K562 (cell line): ENCODE measurements around the gene MRGPRD. TPM values are rescaled to one million over a fixed set of nuclear protein-coding genes. Genes with fewer than 3 reads are reported as not detected.

Experiments
- ATAC-seq: fragments of 200-7000 bp; cut with Tn5 transposase; 3 replicates; pipeline ENCODE4 v1.9.1; 2020; ENCODE audit warnings: moderate library complexity
- BruUV-seq: library from RNA; stranded (reverse); fragments of 400-500 nt; replicated peaks from 2 replicates; lab custom pipeline; 2021; lab: Mats Ljungman, UMichigan
- CTCF ChIA-PET: fragments of 300-600 bp; formaldehyde crosslinking; extraction: SDS; loops from one replicate; lab custom pipeline; 2021; ENCODE audit warnings: low intra/inter-chr PET ratio; lab: Yijun Ruan, JAX
- POLR2A ChIA-PET: fragments of 300-600, 350-650 bp; sonication (Branson Sonifier 250); formaldehyde crosslinking; extraction: SDS; loops from one replicate; lab custom pipeline; 2021; ENCODE audit warnings: antibody characterized with exemption, inconsistent platforms; lab: Yijun Ruan, JAX
- DNase-seq, 4 experiments: peaks; one replicate each; pipeline versions ENCODE4 v3.0.0 to v3.0.0-alpha.2; 2011 to 2018; ENCODE audit warnings: low spot score in 3 of 4, mixed read lengths in 3 of 4; ENCODE audit errors: extremely low read depth in 1 of 4
- FAIRE-seq: peaks from 2 replicates; lab custom pipeline; 2011; peaks lifted over from hg19 to GRCh38; lab: Jason Lieb, UNC
- H2AFZ ChIP-seq: 2 replicates; pipeline ENCODE4 v1.6.0; 2011; ENCODE audit warnings: low read depth, low read length, control low read depth, inconsistent platforms
- H3K27ac ChIP-seq: fragments of 200-600 bp; 3 replicates; pipeline ENCODE4 v1.8.0; 2011; ENCODE audit warnings: low read depth, mild to moderate bottlenecking, control low read depth, inconsistent platforms, low read length, moderate library complexity, mixed read lengths; ENCODE audit errors: extremely low read depth
- H3K27me3 ChIP-seq, 2 experiments: fragments of 300-600 bp in 1 of 2; 2 replicates in 1 of 2; 3 replicates in 1 of 2; pipeline versions ENCODE4 v1.6.0 to v1.8.0; 2011; ENCODE audit warnings: inconsistent platforms in 2 of 2, low read length in 2 of 2, mild to moderate bottlenecking in 1 of 2, mixed read lengths in 1 of 2, moderate library complexity in 1 of 2; ENCODE audit not compliant: control insufficient read depth in 2 of 2, insufficient read depth in 2 of 2
- H3K36me3 ChIP-seq: fragments of 300-600 bp; 3 replicates; pipeline ENCODE4 v1.8.0; 2011; ENCODE audit warnings: mild to moderate bottlenecking, low read length, inconsistent platforms; ENCODE audit not compliant: control insufficient read depth, insufficient read depth
- H3K4me1 ChIP-seq, 2 experiments: fragments of 200-600 bp in 1 of 2; replicated peaks in 1 of 2; 2 replicates in 1 of 2; 3 replicates in 1 of 2; pipeline versions ENCODE4 v1.5.1 to v1.8.0; 2011; ENCODE audit warnings: inconsistent platforms in 2 of 2, low read length in 2 of 2, mild to moderate bottlenecking in 1 of 2, mixed read lengths in 1 of 2, moderate library complexity in 1 of 2; ENCODE audit not compliant: control insufficient read depth in 2 of 2, insufficient read depth in 2 of 2
- H3K4me2 ChIP-seq: 2 replicates; pipeline ENCODE4 v1.6.1; 2011; ENCODE audit warnings: low read length, control low read depth, inconsistent platforms, mixed read lengths; ENCODE audit not compliant: insufficient read depth
- H3K4me3 ChIP-seq: fragments of 200-600 bp; sonication (generic), shearing (Covaris generic); 2 replicates; pipeline ENCODE4 v1.5.1; 2016; ENCODE audit warnings: control low read depth, inconsistent platforms
- H3K79me2 ChIP-seq: fragments of 200-600 bp; 3 replicates; pipeline ENCODE4 v1.8.0; 2011; ENCODE audit warnings: low read length, inconsistent platforms; ENCODE audit not compliant: control insufficient read depth, insufficient read depth
- H3K9ac ChIP-seq, 2 experiments: 2 replicates each; pipeline versions ENCODE4 v1.6.0 to v1.6.1; 2011; ENCODE audit warnings: low read depth in 2 of 2, low read length in 2 of 2, control low read depth in 1 of 2, inconsistent platforms in 1 of 2, mild to moderate bottlenecking in 1 of 2, mixed read lengths in 1 of 2; ENCODE audit not compliant: insufficient read depth in 1 of 2
- H3K9me1 ChIP-seq: one replicate; pipeline ENCODE4 v1.6.0; 2011; ENCODE audit warnings: inconsistent platforms, mild to moderate bottlenecking, low read length, moderate library complexity; ENCODE audit not compliant: control insufficient read depth, insufficient read depth
- H3K9me3 ChIP-seq: replicated peaks from 2 replicates; pipeline ENCODE4 v1.5.1; 2011; ENCODE audit warnings: low read depth, low read length, inconsistent platforms; ENCODE audit not compliant: control insufficient read depth, insufficient read depth
- H4K20me1 ChIP-seq: replicated peaks from 2 replicates; pipeline ENCODE4 v1.6.1; 2011; ENCODE audit warnings: low read length, inconsistent platforms, mixed read lengths; ENCODE audit not compliant: control insufficient read depth, insufficient read depth
- CEBPG ChIP-seq, 3 experiments: fragments of 200-800 bp in 1 of 3; sonication (Bioruptor generic) in 1 of 3; sonication (generic) in 1 of 3; formaldehyde crosslinking in 1 of 3; IDR thresholded peaks in 2 of 3; conservative IDR thresholded peaks in 1 of 3; 2 replicates each; pipeline versions ENCODE4 v1.6.1 to v1.8.0; 2016 to 2022; ENCODE audit warnings: missing compliant biosample characterization in 2 of 3, missing genetic modification characterization in 2 of 3, mild to moderate bottlenecking in 1 of 3, missing genetic modification reagents in 1 of 3
- CHD1 ChIP-seq: fragments of 200-600 bp; sonication (generic); IDR thresholded peaks from one replicate; pipeline ENCODE4 v1.6.1; 2012; ENCODE audit warnings: mild to moderate bottlenecking, moderate library complexity, low read length, inconsistent platforms
- GTF2F1 ChIP-seq: IDR thresholded peaks from 2 replicates; pipeline ENCODE4 v1.6.1; 2011; ENCODE audit warnings: low read depth, low read length, improper control_type of control experiment
- MAX ChIP-seq: sonication (generic); formaldehyde crosslinking; IDR thresholded peaks from 2 replicates; pipeline ENCODE4 v1.9.0; 2022; ENCODE audit warnings: mild to moderate bottlenecking, missing genetic modification reagents
- MCM5 ChIP-seq: fragments of 450-650 bp; IDR thresholded peaks from 2 replicates; pipeline ENCODE4 v1.6.1; 2016; ENCODE audit warnings: low read depth
- MEF2A ChIP-seq: IDR thresholded peaks from 2 replicates; pipeline ENCODE4 v1.6.1; 2011; ENCODE audit warnings: low read depth, mild to moderate bottlenecking, low read length, moderate library complexity; ENCODE audit not compliant: control insufficient read depth
- MTF1 ChIP-seq: fragments of 250-450 bp; sonication (Bioruptor Pico); IDR thresholded peaks from 2 replicates; pipeline ENCODE4 v1.9.0; 2021; ENCODE audit warnings: moderate library complexity, mild to moderate bottlenecking, inconsistent platforms, borderline replicate concordance
- TEAD4 ChIP-seq, 2 experiments: sonication (generic) in 1 of 2; formaldehyde crosslinking in 1 of 2; IDR thresholded peaks; 2 replicates each; pipeline versions ENCODE4 v1.6.1 to v1.8.0; 2012 to 2022; ENCODE audit warnings: borderline replicate concordance in 1 of 2, inconsistent platforms in 1 of 2, low read length in 1 of 2, mild to moderate bottlenecking in 1 of 2, missing genetic modification reagents in 1 of 2
- TRIM28 ChIP-seq: fragments of 450-650 bp; IDR thresholded peaks from 2 replicates; pipeline ENCODE4 v1.6.1; 2017
- WGBS: fragments of 100-300 bp; shearing (Covaris generic); methylation state at CpG from one replicate; pipeline ENCODE4 v1.1.6; 2016; ENCODE audit warnings: low coverage, mixed read lengths; ENCODE audit not compliant: insufficient coverage; ENCODE audit errors: missing lambda C conversion rate; 5-methylcytosine and 5-hydroxymethylcytosine counted together
- in situ Hi-C: fragments of 300-500 bp; cut with MboI; formaldehyde crosslinking; loops from 4 replicates; pipeline ENCODE4 v1.15.0; 2018; ENCODE audit warnings: inconsistent platforms, mixed read lengths
- intact Hi-C: fragments of 100-400 bp; cut with micrococcal nuclease; formaldehyde crosslinking; loops from 2 replicates; pipeline ENCODE4 v1.14.2; 2022
- polyA plus RNA-seq, 8 experiments: library from polyadenylated mRNA; depleted of rRNA in 4 of 8; stranded (reverse) in 5 of 8; unstranded in 3 of 8; fragments of >200 nt; fragmentation: Nextera tagmentation in 2 of 8; fragmentation: Illumina TruSeq in 1 of 8; extraction: Ambion mirVana in 2 of 8; extraction: Trizol in 1 of 8; gene quantifications; 2 replicates each; pipeline versions ENCODE4 v1.2.1 to v1.2.3, GENCODE V29; 2011 to 2014; ENCODE audit warnings: inconsistent platforms in 1 of 8, missing spikeins in 1 of 8
- total RNA-seq, 7 experiments: library from RNA; depleted of rRNA in 6 of 7; stranded (reverse); fragments of >200 nt in 6 of 7; fragmentation: Illumina TruSeq in 2 of 7; extraction: Trizol in 2 of 7; gene quantifications; 2 replicates each; pipeline versions ENCODE4 v1.2.1 to v1.2.3, GENCODE V29; 2011 to 2021; ENCODE audit warnings: low replicate concordance in 1 of 7

The MRGPRD gene
- total and polyA plus RNA-seq, 9 of the 15 experiments (the other 6 are each of a cell fraction or from before 2014, with no cell fraction given) = not detected

GRCh38 chr11:69007975-69008381, 27.2 kb upstream of the MRGPRD start (continued):
- TF ChIP-seq GTF2F1 = no peak
- no peak for TF ChIP-seq MEF2A
- no peak for TF ChIP-seq MAX (CRISPR knock-in tag)
- TF ChIP-seq TEAD4 (IDR thresholded peaks at IDR 0.05; ENCODE audit: low read length) = no peak
- TF ChIP-seq TEAD4 (CRISPR knock-in tag; IDR thresholded peaks at IDR 0.05; ENCODE audit: borderline replicate concordance) = no peak

DNA sequence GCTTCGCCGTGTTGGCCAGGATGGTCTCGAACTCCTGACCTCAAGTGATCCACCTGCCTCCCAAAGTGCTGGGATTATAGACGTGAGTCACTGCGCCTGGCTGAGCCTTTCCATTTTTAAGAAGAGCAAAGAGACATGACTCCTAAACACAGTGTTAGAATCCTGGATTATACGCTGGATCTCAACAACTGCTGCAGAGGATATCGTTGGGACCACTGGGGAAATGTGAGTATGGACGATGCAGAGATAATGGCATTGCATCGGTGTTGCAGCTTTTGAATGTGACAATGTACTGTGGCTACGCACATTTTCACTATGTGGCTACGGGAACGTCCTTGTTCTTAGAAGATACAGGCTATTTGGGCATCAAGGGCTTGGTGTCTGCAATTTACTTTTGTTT, 26.0 kb upstream of the MRGPRD start:
- CTCF ChIA-PET = no interaction called here
- Histone ChIP-seq H3K4me2 (no peak overlapping the region), H3K9ac (no peak overlapping the region), H3K4me3 (no peak overlapping the region), H4K20me1 (peaks cover 22% of the 10 kb centered on the region), H3K36me3 (no peaks in the 10 kb centered on the region), H3K79me2 (no peaks in the 10 kb centered on the region), H2AFZ (no peak overlapping the region), H3K9me3 (no peaks in the 10 kb centered on the region), H3K27ac (no peak overlapping the region), H3K4me1 (peaks cover 0 to 38% of the 10 kb centered on the region in 2 experiments; a peak in 3 of 5 replicates), H3K27me3 (peaks cover 65 to 96% of the 10 kb centered on the region in 2 experiments), H3K9me1 (peaks cover 3% of the 10 kb centered on the region)
- intact Hi-C loops = no loop called here
- 4% methylated on average over 12 of the region's 12 CpGs for WGBS
- no peak for TF ChIP-seq CHD1
- peak; percentile 38; the same call in 1 of the 2 replicates for TF ChIP-seq CEBPG (CRISPR knock-in tag; IDR thresholded peaks at IDR 0.05)
- no peak for TF ChIP-seq CEBPG (tag; conservative IDR thresholded peaks at IDR 0.05 in 1 of 2, IDR thresholded peaks at IDR 0.05 in 1 of 2)
- no peak for TF ChIP-seq MCM5
- no peak for TF ChIP-seq GTF2F1
- TF ChIP-seq TRIM28 = no peak
- TF ChIP-seq MTF1 (CRISPR knock-in tag) = no peak
- in situ Hi-C loops = no loop called here
- ATAC-seq (no peak), DNase-seq (no peak), FAIRE-seq (no peak)
- POLR2A ChIA-PET = no interaction called here
- BruUV-seq = no TSS peak
